HG03558 (cell line): Measurements from ENCODE around the gene HECW1.

Experiments
- ATAC-seq: cut with Tn5 transposase; IDR thresholded peaks from one replicate; pipeline ENCODE4 v1.9.1; 2021; ENCODE audit warnings: moderate number of reproducible peaks; ENCODE audit not compliant: unreplicated experiment; ENCODE audit errors: extremely low read depth

Gene HECW1

DNA sequence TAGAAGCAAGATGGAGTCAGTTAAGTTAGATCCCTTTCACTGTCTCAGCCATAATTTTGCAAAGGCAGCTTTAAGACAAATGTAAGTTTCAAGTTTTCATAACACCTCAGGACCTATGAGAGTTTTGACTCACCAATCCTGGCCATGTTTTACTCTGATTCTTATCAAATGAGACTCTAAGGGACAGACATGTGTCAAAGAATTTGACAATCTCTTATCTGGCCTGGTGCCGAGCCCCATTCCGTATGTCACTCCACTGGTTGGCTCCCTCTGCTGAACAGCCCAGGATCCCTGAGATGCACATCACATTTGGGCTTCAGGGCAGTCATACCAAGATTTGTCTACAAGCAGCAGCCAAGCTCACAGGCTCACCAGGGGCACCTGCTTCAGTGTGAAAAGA is 282.9 kb downstream of the HECW1 start:
- ATAC-seq = no peak

- ATAC-seq = no peak
Observed at GRCh38 chr7:43396187-43396740, 283.8 kb downstream of the HECW1 start.

DNA sequence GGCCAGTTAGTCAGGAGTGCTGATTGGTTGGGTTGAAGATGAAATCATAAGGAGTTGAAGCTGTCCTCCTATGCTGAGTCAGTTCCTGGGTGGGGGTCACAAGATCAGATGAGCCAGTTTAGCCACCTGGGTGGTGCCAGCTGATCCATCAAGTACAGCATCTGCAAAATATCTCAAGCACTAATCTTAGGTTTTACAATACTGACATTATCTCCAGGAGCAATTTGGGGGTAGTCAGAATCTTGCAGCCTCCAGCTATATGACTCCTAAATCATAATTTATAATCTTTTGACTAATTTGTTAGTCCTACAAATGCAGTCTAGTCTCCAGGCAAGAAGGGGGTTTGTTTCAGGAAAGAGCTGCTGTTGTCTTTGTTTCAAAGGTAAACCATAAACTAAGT is 286.4 kb downstream of the HECW1 start:
- ATAC-seq = no peak

DNA sequence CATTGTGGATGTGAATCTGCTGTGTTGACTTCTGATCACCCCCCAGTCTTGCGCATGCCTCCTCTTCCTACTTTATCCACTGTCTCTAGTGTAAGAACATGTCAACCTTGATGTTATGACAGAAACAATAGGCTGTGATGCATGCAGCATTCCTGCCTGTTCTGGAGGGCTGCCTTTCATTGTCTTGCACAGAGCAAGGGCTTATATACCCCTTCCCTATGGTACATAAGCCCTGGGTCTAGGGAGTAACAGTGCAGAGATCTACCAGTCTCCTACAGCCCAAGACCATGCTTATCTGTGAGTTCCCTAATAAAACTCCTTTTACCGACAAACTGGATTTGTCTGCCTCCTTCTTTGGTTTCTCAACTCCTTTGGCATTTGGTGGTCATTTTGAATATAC is 293.5 kb downstream of the HECW1 start:
- ATAC-seq = no peak

DNA sequence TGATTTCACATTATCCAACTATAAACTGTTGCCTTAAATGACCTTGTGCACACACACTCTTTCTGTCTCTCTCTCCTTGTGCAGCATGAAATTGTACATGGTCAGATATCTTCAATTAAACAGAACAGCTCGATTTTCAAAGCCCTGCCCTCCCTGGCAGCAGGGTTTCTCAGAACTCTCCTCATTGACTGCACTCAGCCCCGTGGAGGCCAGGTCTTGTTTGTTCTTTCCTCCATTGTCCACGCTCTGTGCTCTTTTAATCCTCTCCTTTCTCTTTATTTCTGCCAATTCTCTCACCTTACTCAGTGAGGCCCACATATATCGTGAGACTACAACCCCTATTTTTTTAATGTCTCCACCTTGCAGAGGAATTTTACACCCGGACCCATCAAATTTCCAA is 294.5 kb downstream of the HECW1 start:
- no peak for ATAC-seq

GRCh38 chr7:43408981-43409380 is 296.5 kb downstream of the HECW1 start:
- ATAC-seq = no peak

DNA sequence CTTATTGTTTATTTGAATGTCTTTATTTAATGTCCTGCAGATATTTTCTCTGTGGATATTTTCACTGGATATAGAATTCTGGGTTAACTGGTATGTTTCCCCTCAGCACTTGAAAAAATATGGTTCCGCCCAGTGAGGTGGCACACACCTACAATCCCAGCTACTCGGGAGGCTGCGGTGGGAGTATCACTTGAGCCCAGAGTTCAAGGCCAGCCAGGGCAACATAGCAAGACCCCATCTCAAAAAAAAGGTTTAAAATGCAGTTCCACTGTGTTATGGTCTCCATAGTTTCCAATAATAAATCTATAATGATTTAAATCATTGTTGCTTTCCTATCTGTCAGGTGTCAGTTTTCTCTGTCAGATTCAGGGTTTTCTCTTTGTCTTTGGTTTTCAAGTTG is 305.0 kb downstream of the HECW1 start:
- no peak for ATAC-seq

- no peak for ATAC-seq
Observed at GRCh38 chr7:43430411-43430810, 318.0 kb downstream of the HECW1 start.

- ATAC-seq = no peak
Observed at GRCh38 chr7:43431020-43431595, 318.7 kb downstream of the HECW1 start.

DNA sequence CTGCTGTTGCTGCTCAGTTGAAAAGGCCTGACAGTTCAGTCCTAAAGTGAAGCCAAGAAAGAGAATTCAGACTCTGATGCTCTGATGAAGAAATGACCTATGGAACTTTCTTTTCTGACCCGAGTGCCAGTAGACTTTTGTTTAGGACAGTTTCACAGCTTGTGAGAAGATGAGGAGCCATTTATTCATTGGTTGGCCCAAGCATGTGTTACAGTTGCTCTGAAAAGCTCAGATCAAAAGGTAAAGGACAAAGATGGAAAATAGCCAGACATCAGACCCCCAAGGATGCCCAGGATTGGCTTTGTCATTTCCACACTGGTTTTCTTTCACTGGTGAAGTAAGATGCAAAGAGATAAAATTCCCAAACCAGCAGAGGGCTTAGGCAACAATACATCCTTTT is 321.2 kb downstream of the HECW1 start:
- ATAC-seq = no peak

DNA sequence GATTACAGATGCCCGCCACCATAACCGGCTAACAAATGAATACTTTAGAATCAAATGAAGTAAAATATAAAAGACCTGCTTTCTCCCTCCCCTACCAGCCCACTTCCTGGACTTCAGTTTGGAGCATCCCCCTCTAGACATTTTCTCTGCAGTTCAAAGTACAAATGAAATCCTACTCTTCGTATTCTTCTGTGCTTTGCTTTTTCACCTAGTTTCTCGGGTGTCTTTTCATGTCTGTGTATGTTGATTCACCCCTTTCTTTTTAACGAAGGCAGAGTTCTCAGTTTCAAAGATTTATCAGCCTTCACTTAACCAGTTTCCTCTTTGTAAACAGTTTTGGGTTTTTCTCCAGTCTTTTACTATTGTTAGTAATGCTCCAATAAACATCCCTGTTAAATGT is 324.6 kb downstream of the HECW1 start:
- no peak for ATAC-seq

DNA sequence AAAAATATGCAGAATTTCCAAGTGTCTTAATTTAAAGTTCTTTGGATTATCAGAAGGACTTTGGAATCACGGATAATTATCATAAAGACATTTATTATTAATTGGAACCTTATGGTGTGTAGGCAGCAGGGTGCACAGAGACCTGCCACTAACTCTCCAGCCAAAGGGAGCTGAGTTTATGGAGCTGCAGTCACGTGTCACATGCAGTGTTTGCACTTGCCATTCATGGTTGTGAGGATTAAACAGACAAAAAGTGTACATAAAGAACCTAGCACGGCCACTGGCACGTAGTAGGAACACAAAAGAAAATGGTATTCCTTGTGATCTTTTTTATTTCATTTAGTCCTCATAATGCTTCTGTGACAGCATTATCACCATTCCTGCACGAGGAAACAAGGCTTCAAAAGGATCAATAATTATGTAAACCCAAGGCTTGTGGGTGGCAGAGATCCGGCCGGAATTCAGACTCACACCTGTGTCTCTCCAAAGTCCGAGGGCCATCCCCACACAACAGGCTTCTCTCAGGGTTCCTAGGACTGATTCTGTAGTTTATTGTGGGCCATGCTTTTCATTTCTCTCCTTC is 326.5 kb downstream of the HECW1 start:
- ATAC-seq = no peak

DNA sequence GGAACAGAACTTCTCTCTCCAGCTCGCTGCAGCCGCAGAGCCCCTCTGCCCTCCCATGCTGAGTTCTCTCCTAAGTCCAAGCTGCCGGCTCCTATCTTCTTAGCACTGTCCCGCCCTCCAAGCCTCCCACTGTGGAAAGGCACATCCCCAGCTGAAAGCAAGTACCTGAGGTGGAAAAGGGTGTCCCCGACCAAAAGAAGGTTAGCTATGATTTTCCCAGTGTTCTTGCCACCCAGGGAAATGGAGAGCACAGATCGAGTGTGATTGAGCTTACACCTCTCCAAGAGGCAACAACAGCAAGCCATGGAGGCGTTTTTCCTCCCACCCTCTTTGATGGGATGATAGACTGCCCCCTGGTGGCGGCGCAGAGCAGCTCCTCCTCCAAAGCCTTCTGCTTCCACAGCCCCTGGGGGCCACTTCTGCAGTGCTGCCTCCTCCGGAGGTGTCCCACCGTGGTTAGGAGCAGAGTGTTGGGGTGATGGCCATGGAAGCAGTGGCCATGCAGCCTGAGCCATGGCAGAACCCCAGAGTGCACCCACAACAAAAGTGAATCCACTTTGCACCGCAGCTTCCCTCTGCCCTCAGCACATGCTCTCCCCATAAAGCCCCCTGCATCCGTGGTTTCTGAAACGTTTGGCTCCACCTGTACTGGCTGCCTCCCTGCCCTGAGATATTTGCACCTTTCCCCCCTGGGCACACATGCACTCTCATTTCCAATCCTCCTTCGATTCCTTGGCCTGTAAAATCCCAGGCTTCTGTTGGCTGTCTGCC is 327.4 kb downstream of the HECW1 start:
- ATAC-seq = no peak

DNA sequence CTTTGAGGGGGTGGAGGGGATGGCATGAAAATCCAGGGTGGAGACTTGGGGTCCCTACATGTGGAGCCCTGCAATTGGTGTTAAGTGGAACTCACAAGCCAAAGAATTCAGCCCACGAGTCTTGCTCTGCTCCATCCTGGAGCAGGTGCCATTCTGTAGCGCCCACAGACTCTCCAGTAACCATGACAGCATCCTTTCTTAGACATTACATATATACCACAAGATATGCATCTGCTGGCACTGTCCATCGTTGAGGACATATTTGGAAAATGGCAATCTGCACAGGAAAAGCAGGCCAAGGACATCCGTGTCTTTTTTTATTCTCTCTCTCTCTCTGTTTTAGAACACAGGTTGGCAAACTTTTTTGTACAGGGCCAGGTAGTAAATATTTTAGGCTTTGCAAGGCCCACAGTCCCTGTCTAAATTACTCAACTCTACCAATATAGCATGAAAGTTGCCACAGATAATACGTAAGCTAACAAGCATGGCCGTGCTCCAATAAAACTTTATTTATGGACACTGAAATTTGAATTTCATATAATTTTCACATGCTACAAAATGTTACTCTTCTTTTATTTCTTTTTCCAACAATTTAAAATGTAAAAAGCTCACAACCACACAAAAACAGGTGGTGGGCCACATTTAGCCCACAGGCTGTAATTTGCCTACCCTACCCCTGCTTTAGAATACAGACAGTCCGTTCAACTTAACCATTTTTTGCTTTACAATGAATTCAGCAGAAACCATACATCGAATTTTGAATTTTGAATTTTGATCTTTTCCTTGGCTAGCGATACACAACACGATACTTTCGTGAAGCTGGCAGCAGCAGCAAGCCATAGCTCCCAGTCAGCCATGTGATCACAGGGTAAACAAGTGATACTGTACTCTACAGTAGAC is 329.0 kb downstream of the HECW1 start:
- ATAC-seq = no peak

GRCh38 chr7:43443381-43443780 is 330.9 kb downstream of the HECW1 start:
- no peak for ATAC-seq

- ATAC-seq = no peak
Observed at GRCh38 chr7:43444711-43445578, 332.5 kb downstream of the HECW1 start.

- no peak for ATAC-seq
Observed at GRCh38 chr7:43449577-43449976, 337.1 kb downstream of the HECW1 start.

- ATAC-seq = no peak
Observed at GRCh38 chr7:43450894-43451293, 338.4 kb downstream of the HECW1 start.

DNA sequence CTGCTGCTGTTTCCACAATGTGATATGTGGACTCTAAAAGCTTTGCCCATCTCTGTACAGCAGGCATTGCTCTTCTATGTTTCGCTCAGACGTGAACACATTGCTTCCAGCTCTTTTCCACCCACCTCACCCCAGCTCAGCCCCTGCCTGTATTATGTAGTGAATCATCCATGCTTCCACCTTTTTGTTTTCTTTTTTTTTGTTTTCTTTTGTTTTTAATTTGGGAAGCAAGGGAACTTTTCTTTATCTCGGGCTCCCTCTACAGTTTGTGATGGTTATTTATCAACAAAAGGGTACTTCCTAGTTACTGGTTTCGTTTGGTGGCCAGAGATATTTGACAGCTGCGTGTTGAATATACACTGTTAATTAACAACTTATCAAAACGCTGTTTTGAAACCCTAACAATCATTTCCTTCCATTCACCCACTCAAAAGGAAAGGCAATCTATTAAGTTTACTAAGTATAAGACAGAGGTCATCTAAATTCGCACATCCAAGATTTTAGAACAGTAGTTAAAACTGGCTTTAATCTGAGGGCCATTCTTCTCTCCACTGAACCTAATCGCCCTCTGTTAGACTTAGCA is 342.6 kb downstream of the HECW1 start:
- ATAC-seq = peak; percentile 56
